GM13976 (cell line): ENCODE measurements around the gene IREB2.
"Not testable (repeated sequence)": the region's sequence is repeated elsewhere in the genome, so short reads cannot be mapped to it uniquely, and the experiment has no call there.

Source experiments
- DNase-seq: peaks from one replicate; pipeline ENCODE4 v3.0.0; 2012; ENCODE audit warnings: low spot score
- CTCF ChIP-seq: IDR thresholded peaks from 2 replicates; pipeline ENCODE4 v1.5.1; 2012; ENCODE audit warnings: borderline replicate concordance, mild to moderate bottlenecking; ENCODE audit not compliant: insufficient read depth; ENCODE audit errors: extremely low read depth, missing control alignments, control extremely low read depth
- in situ Hi-C: fragments of 300-500 bp; cut with MboI; formaldehyde crosslinking; loops from one replicate; pipeline ENCODE4 v1.12.0; 2022; ENCODE audit warnings: low sequenced_read_pairs, mixed read lengths, inconsistent platforms; ENCODE audit not compliant: unreplicated experiment

The IREB2 gene

GRCh38 chr15:78396976-78397375 is 41.0 kb upstream of the IREB2 start:
- no peak for TF ChIP-seq CTCF
- DNase-seq = no peak
- in situ Hi-C loops = no loop called here

- no peak for DNase-seq
- in situ Hi-C loops = no loop called here
- TF ChIP-seq CTCF = no peak
Observed at GRCh38 chr15:78397382-78397781, 40.6 kb upstream of the IREB2 start.

GRCh38 chr15:78398076-78398825 is 39.8 kb upstream of the IREB2 start:
- in situ Hi-C loops = no loop called here
- DNase-seq = no peak
- no peak for TF ChIP-seq CTCF

GRCh38 chr15:78399091-78399490 is 38.9 kb upstream of the IREB2 start:
- in situ Hi-C loops = no loop called here
- DNase-seq = no peak
- no peak for TF ChIP-seq CTCF

- in situ Hi-C loops = no loop called here
- TF ChIP-seq CTCF = no peak
- no peak for DNase-seq
Observed at GRCh38 chr15:78402061-78402610, 35.9 kb upstream of the IREB2 start.

- in situ Hi-C loops = no loop called here
- DNase-seq = no peak
- no peak for TF ChIP-seq CTCF
Observed at GRCh38 chr15:78404125-78404524, 33.9 kb upstream of the IREB2 start.

GRCh38 chr15:78404796-78405195 is 33.2 kb upstream of the IREB2 start:
- in situ Hi-C loops = not testable (repeated sequence)

More at GRCh38 chr15:78404796-78405195, 33.2 kb upstream of the IREB2 start:
- not testable (repeated sequence) for DNase-seq
